CD4-positive, alpha-beta T cell treated with Interleukin-2 at 100 ng/mL for 4 hours (primary cell): ENCODE data around the gene NSUN2.
"Not testable (repeated sequence)": the region's sequence is repeated elsewhere in the genome, so short reads cannot be mapped to it uniquely, and the experiment has no call there.

ENCODE experiments used
- DNase-seq: peaks from one replicate; pipeline ENCODE4 v3.0.0-alpha.2; 2020; ENCODE audit warnings: low spot score

NSUN2 gene

GRCh38 chr5:6582507-6583048 is 50.3 kb downstream of the NSUN2 start:
- DNase-seq = no peak

GRCh38 chr5:6581559-6582426 is 51.1 kb downstream of the NSUN2 start:
- no peak for DNase-seq

DNA sequence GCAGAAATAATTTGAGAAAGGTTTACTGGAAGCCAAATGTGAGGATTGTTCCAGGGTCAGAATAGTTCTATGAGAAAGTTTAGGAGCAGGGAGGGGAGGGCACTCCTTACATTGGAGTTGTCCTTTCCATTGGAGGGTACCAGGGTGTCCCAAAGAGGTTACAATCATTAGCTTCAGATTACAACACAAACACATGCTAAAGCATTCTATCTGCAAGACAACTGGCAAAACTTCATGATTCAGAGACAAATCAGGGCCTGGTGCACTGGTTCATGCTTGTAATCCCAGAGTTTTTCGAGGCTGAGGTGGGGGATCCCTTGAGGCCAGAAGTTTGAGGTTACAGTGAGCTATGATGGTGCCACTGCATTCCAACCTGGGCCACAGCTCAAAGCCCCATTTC is 51.8 kb downstream of the NSUN2 start:
- no peak for DNase-seq

DNA sequence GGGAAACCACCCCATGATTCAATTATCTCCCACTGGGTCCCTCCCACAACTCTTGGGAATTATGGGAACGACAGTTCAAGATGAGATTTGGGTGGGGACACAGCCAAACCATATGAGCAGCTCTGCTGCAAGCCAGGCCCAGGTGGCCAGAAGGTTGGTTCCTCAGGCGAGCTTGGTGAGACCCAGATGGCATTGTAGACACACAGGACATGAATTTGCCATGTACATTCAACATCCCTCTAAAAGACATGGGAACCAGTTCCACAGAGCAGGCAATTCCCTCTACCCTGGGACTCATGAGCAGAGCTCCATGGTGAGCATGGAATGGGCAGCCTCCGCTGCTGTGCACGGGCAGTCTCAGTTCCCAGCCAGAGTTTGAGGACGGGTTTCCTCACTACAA is 53.3 kb downstream of the NSUN2 start:
- DNase-seq = no peak

DNA sequence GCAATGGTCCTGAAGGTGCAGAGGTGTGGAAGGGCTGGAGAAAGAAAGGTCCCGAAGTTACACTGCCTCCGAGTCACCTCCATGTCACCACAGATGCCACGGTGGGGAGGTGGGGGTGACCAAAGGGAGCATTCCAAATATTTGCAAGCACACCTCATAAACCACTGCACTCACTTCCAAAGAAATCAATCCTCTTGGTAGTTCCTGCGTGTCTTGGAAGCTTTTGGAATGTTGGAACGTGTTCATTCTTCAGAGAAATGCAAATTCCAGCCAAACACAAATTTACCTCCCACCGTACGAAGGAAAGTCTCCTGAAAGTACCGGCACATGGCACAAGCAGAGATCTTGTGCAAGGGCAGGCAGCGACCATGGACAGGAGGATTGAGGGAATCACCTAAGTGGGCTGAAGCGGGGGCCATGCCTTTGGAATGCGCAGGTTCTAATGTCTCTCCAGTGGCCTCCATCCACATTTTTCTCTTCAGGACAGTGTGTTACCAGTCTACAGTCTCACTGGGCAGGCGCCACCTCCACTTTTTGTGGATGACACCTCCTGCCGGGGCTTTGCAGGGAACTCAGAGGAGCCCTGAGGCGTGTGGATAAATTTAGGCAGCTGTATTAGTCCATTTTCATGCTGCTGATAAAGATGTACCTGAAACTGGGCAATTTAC is 54.0 kb downstream of the NSUN2 start:
- DNase-seq = no peak

- no peak for DNase-seq
Measured at GRCh38 chr5:6576861-6577501, 55.9 kb downstream of the NSUN2 start.

DNA sequence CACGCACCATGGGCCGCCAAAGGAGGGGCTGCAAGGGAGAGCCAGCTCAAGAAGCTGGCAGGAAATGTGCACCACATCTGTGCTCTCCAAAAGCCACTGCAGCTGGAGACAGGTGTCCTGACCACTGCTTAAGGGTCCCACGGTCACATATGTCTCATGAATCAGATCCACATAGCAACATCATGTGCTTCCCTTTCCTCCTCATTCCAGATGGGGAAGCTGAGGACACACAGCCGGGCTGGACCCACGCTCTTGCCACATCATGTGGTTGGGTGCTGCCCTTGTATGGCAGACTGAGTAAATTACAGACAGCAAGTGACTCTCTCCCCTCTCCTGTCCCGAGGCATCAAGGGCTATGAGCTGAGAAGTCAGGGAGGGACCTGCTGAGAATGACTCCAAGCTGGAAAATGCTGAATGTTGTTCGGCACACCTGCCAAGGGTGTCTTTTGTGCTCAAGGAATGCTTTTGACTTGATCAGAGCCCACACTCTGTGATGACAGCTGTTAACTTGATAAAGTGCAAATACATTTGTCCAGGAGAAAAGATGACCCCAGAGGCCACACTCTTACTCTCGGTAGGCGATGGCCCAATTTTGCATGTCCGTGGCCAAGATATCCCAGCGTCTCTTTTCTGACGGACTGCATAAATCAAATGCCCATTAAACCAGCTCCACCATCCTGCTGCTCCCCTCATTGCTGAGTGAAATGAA is 58.2 kb downstream of the NSUN2 start:
- no peak for DNase-seq

DNA sequence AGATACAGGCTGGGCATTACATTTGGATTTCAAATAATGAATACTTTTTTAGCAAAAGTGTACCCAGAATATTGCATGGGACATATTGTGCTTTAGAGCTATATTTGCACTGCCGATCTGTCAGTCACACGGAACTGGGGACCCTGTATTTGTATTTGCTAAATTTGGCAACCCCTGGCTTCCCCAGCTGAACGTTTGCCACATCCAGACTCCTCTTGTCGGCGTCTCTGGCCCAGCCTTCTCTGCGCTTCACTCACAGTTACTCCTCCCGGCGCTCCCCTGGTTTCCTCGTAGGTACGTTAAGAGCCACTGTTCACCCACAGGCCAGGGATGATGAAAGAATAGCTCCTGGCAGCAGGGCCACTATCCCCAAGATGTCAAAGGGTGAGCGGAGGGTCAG is 58.7 kb downstream of the NSUN2 start:
- DNase-seq = no peak

DNA sequence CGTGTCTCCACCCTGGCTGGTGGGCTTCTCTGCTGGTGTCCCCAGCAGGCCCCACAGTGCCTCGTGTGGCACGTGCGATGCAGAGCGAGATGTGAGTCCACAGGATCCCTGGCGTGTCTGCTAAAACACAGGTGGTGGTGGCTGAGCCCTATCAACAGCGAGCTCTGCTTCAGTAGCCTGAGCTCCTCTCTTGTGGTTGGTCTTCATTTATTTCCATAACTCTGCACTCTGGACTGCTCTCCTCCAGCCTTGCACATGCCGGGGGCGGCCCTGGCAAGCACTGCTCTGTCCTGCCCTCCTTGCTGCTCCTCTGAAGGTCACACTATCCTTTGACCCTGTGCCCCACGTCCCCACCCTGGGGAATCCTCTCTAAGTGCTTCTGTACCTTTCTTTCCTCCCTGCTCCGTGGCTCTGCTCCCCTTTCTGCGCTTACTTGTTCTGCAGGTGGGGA is 59.2 kb downstream of the NSUN2 start:
- no peak for DNase-seq

- no peak for DNase-seq
Measured at GRCh38 chr5:6572825-6573380, 59.9 kb downstream of the NSUN2 start.

GRCh38 chr5:6572086-6572824 is 60.6 kb downstream of the NSUN2 start:
- no peak for DNase-seq

- DNase-seq = not testable (repeated sequence)
Measured at GRCh38 chr5:6571607-6572006, 61.2 kb downstream of the NSUN2 start.

DNA sequence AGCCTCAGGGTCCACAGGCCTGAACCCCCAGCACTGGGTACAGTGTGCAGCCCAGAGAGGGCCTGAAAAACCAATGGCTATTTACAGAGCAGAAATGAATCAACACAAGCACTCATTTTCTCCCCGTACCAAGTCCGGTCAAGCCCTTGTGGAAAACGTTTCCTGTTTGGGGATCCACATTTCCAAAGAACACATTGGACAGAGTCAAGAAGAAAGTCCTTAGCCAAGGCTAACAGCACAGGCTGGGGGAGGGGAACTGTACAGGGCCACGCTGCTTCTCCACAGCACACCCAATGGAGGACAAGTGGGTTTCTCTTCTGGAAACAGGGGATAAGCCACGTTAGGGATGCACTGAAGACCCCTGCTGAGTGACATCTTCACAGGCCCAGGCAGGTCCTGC is 62.3 kb downstream of the NSUN2 start:
- no peak for DNase-seq

- DNase-seq = no peak
Measured at GRCh38 chr5:6568889-6569288, 64.0 kb downstream of the NSUN2 start.

- DNase-seq = no peak
Measured at GRCh38 chr5:6568383-6568782, 64.5 kb downstream of the NSUN2 start.

DNA sequence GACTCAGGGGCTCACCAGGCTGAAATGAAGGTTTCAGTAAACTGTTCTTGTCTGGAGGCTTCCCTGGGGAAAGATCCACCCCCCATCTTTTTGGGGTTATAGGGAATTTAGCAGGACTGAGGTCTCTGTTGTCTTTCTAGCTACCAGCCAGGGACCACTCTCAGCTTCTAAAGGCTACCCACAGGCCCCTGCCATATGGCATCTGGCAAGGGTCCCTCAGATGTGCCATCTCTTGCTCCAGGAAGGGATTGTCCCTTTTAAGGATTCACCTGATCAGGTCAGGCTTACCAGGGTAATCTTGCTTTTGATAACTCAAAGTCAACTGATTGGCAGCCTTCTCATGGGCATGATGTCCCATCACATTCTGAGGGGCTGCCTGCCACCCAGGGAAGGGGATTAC is 65.0 kb downstream of the NSUN2 start:
- no peak for DNase-seq

GRCh38 chr5:6567068-6567467 is 65.8 kb downstream of the NSUN2 start:
- no peak for DNase-seq

DNA sequence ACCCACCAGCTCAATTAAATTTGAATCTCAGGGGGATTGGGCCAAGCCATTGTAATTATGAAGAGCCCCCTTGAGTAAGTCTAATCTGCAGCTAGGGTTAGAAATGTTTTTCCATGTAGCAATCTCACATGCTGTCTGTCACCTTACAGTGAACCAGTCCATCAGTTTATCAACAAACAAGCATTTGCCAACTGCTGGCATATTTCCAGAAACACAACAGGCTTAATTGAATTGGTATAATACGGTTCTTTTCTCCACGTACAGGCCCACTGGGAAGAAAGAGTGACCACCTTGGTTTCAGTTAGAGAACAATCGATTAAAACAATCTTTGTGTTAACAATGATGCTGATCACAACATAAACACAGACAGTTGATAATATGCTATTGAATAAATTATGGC is 67.4 kb downstream of the NSUN2 start:
- DNase-seq = no peak

DNA sequence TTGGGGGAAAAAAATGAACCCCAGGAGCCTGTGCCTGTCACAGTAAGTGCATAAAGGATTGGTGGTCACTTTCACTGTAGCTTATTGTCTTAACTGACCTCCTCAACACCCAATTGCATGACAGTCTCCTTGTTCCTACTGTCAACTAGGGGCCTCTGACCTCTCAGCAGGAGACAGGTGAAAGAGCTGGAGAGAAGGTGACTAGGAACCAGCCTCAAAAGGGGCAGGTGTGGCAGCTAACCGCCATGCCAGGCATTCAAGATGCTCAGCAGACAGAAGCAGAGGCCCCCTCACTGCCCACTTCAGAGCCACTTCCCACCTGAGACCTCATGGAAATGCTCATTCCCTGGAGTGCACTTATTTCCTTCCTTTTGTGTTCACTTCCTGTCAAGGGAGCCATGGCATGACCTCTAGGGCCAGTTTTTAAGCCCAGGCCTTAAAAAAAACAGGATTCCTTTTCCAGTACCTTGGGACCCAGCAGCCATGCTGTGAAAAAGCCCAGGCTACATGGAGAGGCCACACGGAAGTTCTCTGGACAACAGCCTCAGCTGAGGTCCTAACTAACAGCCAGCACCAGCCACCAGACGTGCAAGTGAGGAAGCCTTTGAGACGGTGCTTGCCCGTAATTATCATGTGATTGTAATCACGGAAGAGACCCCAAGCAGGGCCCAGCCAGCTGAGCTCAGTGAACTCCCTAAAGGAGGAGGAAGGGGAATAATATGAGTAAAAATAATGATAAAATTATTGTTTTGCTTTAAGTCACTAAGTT is 74.9 kb downstream of the NSUN2 start:
- DNase-seq = no peak

- no peak for DNase-seq
Measured at GRCh38 chr5:6556802-6557102, 76.1 kb downstream of the NSUN2 start.
